Breast epithelium (tissue), 4 donors: ENCODE results near the gene DAPK1. TPM values are rescaled to one million over a fixed set of nuclear protein-coding genes. Genes with fewer than 3 reads are reported as not detected.

Experiments
- DNase-seq, 2 donors: peaks; one replicate each; pipeline ENCODE4 v3.0.0-alpha.2; 2019; ENCODE audit warnings: low spot score in 2 of 2
- H3K27ac ChIP-seq, 2 donors: fragments of 200-600 bp; sonication (generic) in 1 of 2; one replicate each; pipeline ENCODE4 v1.5.1; 2016 to 2019; ENCODE audit warnings: mild to moderate bottlenecking in 1 of 2
- H3K27me3 ChIP-seq, 2 donors: fragments of 200-600 bp; sonication (generic) in 1 of 2; one replicate each; pipeline versions ENCODE4 v1.5.1 to v1.6.0; 2017 to 2019; ENCODE audit warnings: control low read depth in 1 of 2, mild to moderate bottlenecking in 1 of 2
- H3K36me3 ChIP-seq: fragments of 200-600 bp; one replicate; pipeline ENCODE4 v1.5.1; 2019
- H3K4me1 ChIP-seq, 2 donors: fragments of 200-600 bp; sonication (generic); one replicate each; pipeline ENCODE4 v1.5.1; 2016 to 2019; ENCODE audit warnings: control low read depth in 1 of 2
- H3K4me3 ChIP-seq, 3 donors: fragments of 200-600 bp; sonication (generic); 1 replicate in 2 of 3; 2 replicates in 1 of 3; pipeline ENCODE4 v1.5.1; 2016 to 2019; ENCODE audit warnings: mild to moderate bottlenecking in 3 of 3, moderate library complexity in 2 of 3
- H3K9me3 ChIP-seq, 2 donors: fragments of 200-600 bp; sonication (generic) in 1 of 2; one replicate each; pipeline ENCODE4 v1.5.1; 2016 to 2019; ENCODE audit warnings: control low read depth in 1 of 2
- POLR2A ChIP-seq: fragments of 450-650 bp; IDR thresholded peaks from one replicate; pipeline ENCODE4 v1.6.1; 2016; ENCODE audit warnings: antibody characterized with exemption, mild to moderate bottlenecking, moderate library complexity
- POLR2AphosphoS5 ChIP-seq, 3 donors: sonication (generic); formaldehyde crosslinking; IDR thresholded peaks; one replicate each; pipeline ENCODE4 v1.6.1; 2017; ENCODE audit warnings: antibody characterized with exemption in 3 of 3
- intact Hi-C: fragments of 100-400 bp; cut with DNase I; formaldehyde crosslinking; loops from one replicate; pipeline ENCODE4 v1.15.1; 2023; ENCODE audit warnings: low total_unique reads
- total RNA-seq, 3 donors: library from RNA; depleted of rRNA; stranded (reverse); fragments of >200 nt; gene quantifications; one replicate each; pipeline ENCODE4 v1.1.0, GENCODE V29; 2016
- TF ChIP-seq, protein P1 (sequence below), 3 donors: fragments of 450-650 bp; IDR thresholded peaks; one replicate each; pipeline ENCODE4 v1.5.1; 2016 to 2017; ENCODE audit warnings: antibody characterized with exemption in 3 of 3, mild to moderate bottlenecking in 3 of 3, moderate library complexity in 3 of 3

Gene DAPK1
- total RNA-seq, 3 donors from 2014 or later, result 14.7 to 42.6 (median 34.5) TPM

GRCh38 chr9:87475463-87475862 is 22.2 kb upstream of the DAPK1 start:
- intact Hi-C loops, result no loop called here

GRCh38 chr9:87478226-87478992 is 19.3 kb upstream of the DAPK1 start:
- no peaks in the 10 kb centered on the region for H3K27me3 ChIP-seq
- no peaks in the 10 kb centered on the region for H3K9me3 ChIP-seq
- intact Hi-C loops, result no loop called here
- TF ChIP-seq, protein P1, sequence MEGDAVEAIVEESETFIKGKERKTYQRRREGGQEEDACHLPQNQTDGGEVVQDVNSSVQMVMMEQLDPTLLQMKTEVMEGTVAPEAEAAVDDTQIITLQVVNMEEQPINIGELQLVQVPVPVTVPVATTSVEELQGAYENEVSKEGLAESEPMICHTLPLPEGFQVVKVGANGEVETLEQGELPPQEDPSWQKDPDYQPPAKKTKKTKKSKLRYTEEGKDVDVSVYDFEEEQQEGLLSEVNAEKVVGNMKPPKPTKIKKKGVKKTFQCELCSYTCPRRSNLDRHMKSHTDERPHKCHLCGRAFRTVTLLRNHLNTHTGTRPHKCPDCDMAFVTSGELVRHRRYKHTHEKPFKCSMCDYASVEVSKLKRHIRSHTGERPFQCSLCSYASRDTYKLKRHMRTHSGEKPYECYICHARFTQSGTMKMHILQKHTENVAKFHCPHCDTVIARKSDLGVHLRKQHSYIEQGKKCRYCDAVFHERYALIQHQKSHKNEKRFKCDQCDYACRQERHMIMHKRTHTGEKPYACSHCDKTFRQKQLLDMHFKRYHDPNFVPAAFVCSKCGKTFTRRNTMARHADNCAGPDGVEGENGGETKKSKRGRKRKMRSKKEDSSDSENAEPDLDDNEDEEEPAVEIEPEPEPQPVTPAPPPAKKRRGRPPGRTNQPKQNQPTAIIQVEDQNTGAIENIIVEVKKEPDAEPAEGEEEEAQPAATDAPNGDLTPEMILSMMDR (IDR thresholded peaks at IDR 0.05), result no peak
- TF ChIP-seq POLR2AphosphoS5 (IDR thresholded peaks at IDR 0.05), result no peak
- no peak for TF ChIP-seq POLR2A
- no peaks in the 10 kb centered on the region for H3K36me3 ChIP-seq
- no peak overlapping the region for H3K27ac ChIP-seq
- H3K4me3 ChIP-seq, result no peak overlapping the region
- no peak for DNase-seq
- no peaks in the 10 kb centered on the region for H3K4me1 ChIP-seq

More at GRCh38 chr9:87475463-87475862, 22.2 kb upstream of the DAPK1 start:
- Histone ChIP-seq H3K36me3 (no peaks in the 10 kb centered on the region), H3K4me1 (no peaks in the 10 kb centered on the region), H3K27ac (no peak overlapping the region), H3K4me3 (no peak overlapping the region), H3K27me3 (no peaks in the 10 kb centered on the region), H3K9me3 (no peaks in the 10 kb centered on the region)
- TF ChIP-seq POLR2A, result no peak
- TF ChIP-seq, protein P1 (IDR thresholded peaks at IDR 0.05), result no peak
- TF ChIP-seq POLR2AphosphoS5 (IDR thresholded peaks at IDR 0.05), result no peak
- no peak for DNase-seq

GRCh38 chr9:87479801-87480201 is 17.9 kb upstream of the DAPK1 start:
- TF ChIP-seq, protein P1 (IDR thresholded peaks at IDR 0.05), result no peak
- no peak for TF ChIP-seq POLR2A
- no peak for TF ChIP-seq POLR2AphosphoS5 (IDR thresholded peaks at IDR 0.05)
- intact Hi-C loops, result no loop called here

GRCh38 chr9:87481890-87482855 is 15.5 kb upstream of the DAPK1 start:
- TF ChIP-seq POLR2A (no peak), POLR2AphosphoS5 (IDR thresholded peaks at IDR 0.05) (no peak)
- TF ChIP-seq, protein P1 (IDR thresholded peaks at IDR 0.05), result no peak
- no peaks in the 10 kb centered on the region for H3K4me1 ChIP-seq

More at GRCh38 chr9:87479801-87480201, 17.9 kb upstream of the DAPK1 start:
- Histone ChIP-seq H3K27ac (no peak overlapping the region), H3K9me3 (no peaks in the 10 kb centered on the region), H3K27me3 (no peaks in the 10 kb centered on the region), H3K4me3 (no peak overlapping the region), H3K4me1 (no peaks in the 10 kb centered on the region), H3K36me3 (no peaks in the 10 kb centered on the region)
- DNase-seq, result no peak

More at GRCh38 chr9:87481890-87482855, 15.5 kb upstream of the DAPK1 start:
- Histone ChIP-seq H3K27ac (no peak overlapping the region), H3K4me3 (no peak overlapping the region), H3K9me3 (no peaks in the 10 kb centered on the region), H3K36me3 (no peaks in the 10 kb centered on the region), H3K27me3 (no peaks in the 10 kb centered on the region)
- no peak for DNase-seq
- intact Hi-C loops, result no loop called here
